NCI-H748 treated with DMSO at 0.1 percent for 48 hours (cell line): Measurements from ENCODE around the gene CASKIN2.
"Not testable (repeated sequence)": the region's sequence is repeated elsewhere in the genome, so short reads cannot be mapped to it uniquely, and the experiment has no call there.

Experiments used
- DNase-seq: peaks from one replicate; lab custom pipeline; 2025; lab: John Stamatoyannopoulos, UW

Gene CASKIN2

DNA sequence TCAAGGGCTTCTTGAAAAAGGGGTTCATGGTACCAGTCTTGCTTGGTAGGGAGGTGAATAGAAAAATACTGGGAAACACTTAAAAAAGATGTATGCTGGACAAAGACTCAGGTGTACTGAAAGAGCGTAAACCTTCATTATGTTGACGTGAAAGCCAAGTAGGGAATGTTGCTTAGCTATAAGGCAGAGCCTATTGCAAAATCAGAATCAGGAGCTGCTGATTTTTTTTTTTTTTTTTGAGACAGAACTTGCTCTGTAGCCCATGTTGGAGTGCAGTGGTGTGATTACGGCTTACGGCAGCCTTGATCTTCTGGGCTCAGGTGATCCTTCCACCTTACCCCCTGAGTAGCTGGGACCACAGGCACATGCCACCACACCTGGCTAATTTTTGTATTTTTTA is 55.0 kb downstream of the CASKIN2 start:
- no peak for DNase-seq

GRCh38 chr17:75459590-75460267 is 55.6 kb downstream of the CASKIN2 start:
- no peak for DNase-seq

- DNase-seq, result no peak
Observed at GRCh38 chr17:75459246-75459589, 56.1 kb downstream of the CASKIN2 start.

DNA sequence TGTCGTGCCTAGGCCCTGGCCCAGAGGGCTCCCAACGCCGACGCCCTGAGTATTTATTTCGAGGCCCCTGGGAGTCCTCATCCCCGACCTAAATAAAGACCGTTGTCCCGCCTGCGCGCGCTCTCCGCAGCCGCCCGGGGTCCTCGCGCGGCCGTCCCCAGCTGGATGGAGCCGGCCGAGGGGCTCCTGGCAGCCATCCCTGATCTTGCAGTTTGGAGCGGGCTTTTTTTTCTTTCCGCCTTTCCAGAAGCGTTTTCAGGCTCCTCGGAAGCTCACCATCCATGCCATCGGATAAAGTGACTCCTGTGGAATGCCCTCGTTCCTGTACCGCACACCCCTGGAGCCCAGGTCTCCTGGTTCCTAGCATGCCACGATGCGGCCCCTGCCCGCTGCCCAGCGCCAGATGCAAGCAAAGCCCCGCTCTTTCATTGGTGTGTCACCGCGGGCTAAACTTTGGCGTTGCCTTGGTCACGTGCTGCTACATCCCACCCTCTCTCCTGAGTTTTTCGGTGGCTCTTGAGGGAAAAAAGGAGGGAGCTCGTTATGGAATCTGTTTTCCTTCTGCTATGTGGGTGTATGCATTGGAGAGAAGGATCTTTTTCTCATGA is 58.2 kb downstream of the CASKIN2 start:
- DNase-seq, result peak; percentile 11

GRCh38 chr17:75456417-75457046 is 58.8 kb downstream of the CASKIN2 start, which contains the start of gene TMEM94:
TMEM94 (plus strand) TSS chr17:75456635; CDS start chr17:75471906, 15,271 bp downstream.
- peak; percentile 89 for DNase-seq

GRCh38 chr17:75456039-75456416 is 59.3 kb downstream of the CASKIN2 start:
- no peak for DNase-seq

GRCh38 chr17:75454672-75455071 is 60.7 kb downstream of the CASKIN2 start:
- not testable (repeated sequence) for DNase-seq

DNA sequence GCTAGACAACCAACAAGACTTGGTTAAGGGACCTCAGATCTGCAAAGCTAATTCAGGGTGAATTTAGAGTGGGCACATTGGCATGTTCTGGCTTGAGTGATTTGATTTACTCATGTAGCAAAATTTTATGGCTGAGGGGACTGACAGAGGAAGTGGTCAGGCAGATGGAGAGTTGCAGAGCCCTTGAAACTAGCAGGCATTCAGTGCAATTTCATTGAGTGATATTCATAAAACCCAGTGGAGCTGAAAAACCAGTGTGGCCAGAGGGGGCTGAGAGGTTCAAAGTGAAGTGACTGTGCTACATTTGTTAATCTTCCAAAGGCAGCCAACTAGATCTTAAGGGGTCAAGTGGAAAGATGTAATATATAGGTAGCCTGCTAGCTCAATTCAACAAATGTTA is 61.1 kb downstream of the CASKIN2 start:
- DNase-seq, result no peak

DNA sequence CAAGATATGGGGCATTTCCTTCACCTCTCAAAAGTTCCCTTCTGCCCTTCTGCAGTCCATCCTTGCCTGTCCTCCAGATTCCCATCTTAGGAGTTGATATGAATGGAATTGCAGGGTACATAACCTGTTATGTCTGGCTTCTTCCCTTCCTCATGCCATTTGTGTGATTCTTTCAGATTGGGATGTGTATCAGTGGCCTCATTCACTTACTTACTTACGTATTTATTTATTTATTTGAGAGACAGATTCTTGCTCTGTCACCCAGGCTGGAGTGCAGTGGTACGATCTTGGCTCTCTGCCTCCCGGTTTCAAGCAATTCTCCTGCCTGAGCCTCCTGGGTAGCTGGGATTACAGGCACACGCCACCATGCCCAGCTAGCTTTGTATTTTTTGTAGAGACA is 65.1 kb downstream of the CASKIN2 start:
- DNase-seq, result no peak
